GM10248 (cell line): ENCODE results near the gene MOV10.

Source experiments
- CTCF ChIA-PET: fragments of 300-600 bp; sonication (Branson Sonifier 250); formaldehyde crosslinking; extraction: SDS; loops from one replicate; lab custom pipeline; 2021; ENCODE audit warnings: antibody characterized with exemption; lab: Yijun Ruan, JAX
- POLR2A ChIA-PET: fragments of 350-650 bp; sonication (Branson Sonifier 250); formaldehyde crosslinking; extraction: SDS; loops from one replicate; lab custom pipeline; 2020; ENCODE audit warnings: antibody characterized with exemption; lab: Yijun Ruan, JAX
- DNase-seq: peaks from one replicate; pipeline ENCODE4 v3.0.0; 2012; ENCODE audit errors: extremely low spot score
- CTCF ChIP-seq: IDR thresholded peaks from 2 replicates; pipeline ENCODE4 v1.5.1; 2012; ENCODE audit warnings: mild to moderate bottlenecking, low read depth; ENCODE audit errors: extremely low read depth, missing control alignments, control extremely low read depth

Gene MOV10

GRCh38 chr1:112674440-112674985 is at the start of gene MOV10:
MOV10 (plus strand) TSS chr1:112674659; CDS start chr1:112674913, 254 bp downstream.
- ChIA-PET CTCF (interaction anchor here (0.7 to 5.7 kb wide), 21 partner anchors 11 to 283 kb away, joined by 3 to 35 read pairs (median 6); partner anchors contain the start of genes CTTNBP2NL and PPM1J), POLR2A (interaction anchor here (0.7 to 1.3 kb wide), 6 partner anchors 13 to 56 kb away, joined by 3 to 6 read pairs (median 4); partner anchors contain the start of gene ST7L)
- no peak for TF ChIP-seq CTCF
- DNase-seq, result peak; percentile 74

- ChIA-PET POLR2A (no interaction called here), CTCF (interaction anchor here (1.0 to 1.5 kb wide), 4 partner anchors 11 to 48 kb away, joined by 3 to 4 read pairs (median 4); no protein-coding TSS in a partner anchor)
- no peak for DNase-seq
- TF ChIP-seq CTCF, result no peak
Measured at GRCh38 chr1:112625696-112626095, 48.8 kb upstream of the MOV10 start.

- CTCF ChIA-PET, result interaction anchor here (1.0 to 1.3 kb wide), 3 partner anchors 12 to 47 kb away, joined by 3 to 4 read pairs (median 3); no protein-coding TSS in a partner anchor
- POLR2A ChIA-PET, result no interaction called here
Measured at GRCh38 chr1:112626193-112626592, 48.3 kb upstream of the MOV10 start.

GRCh38 chr1:112626887-112627286 is 47.6 kb upstream of the MOV10 start:
- CTCF ChIA-PET, result no interaction called here
- TF ChIP-seq CTCF, result no peak

More at GRCh38 chr1:112626193-112626592, 48.3 kb upstream of the MOV10 start:
- no peak for TF ChIP-seq CTCF
- no peak for DNase-seq

GRCh38 chr1:112628516-112628915 is 45.9 kb upstream of the MOV10 start:
- ChIA-PET POLR2A (interaction anchor here (0.5 kb wide), 1 partner anchor 32 kb away, joined by 6 read pairs; no protein-coding TSS in a partner anchor), CTCF (interaction anchor here (0.9 to 1.3 kb wide), 2 partner anchors 10 to 46 kb away, joined by 3 read pairs; partner anchors contain the start of genes MOV10 and ST7L)
- no peak for TF ChIP-seq CTCF
- no peak for DNase-seq

More at GRCh38 chr1:112626887-112627286, 47.6 kb upstream of the MOV10 start:
- POLR2A ChIA-PET, result no interaction called here
- DNase-seq, result no peak

- no peak for TF ChIP-seq CTCF
- ChIA-PET POLR2A (no interaction called here), CTCF (interaction anchor here (1.3 kb wide), 1 partner anchor 46 kb away, joined by 3 read pairs; the partner anchor contains the start of gene MOV10)
- no peak for DNase-seq
Measured at GRCh38 chr1:112629256-112629655, 45.2 kb upstream of the MOV10 start.
